Osteoblast (primary cell): ENCODE results near the gene SEZ6L2. TPM values are rescaled to one million over a fixed set of nuclear protein-coding genes. Genes with fewer than 3 reads are reported as not detected.
"Not testable (repeated sequence)": the region's sequence is repeated elsewhere in the genome, so short reads cannot be mapped to it uniquely, and the experiment has no call there.

Source experiments
- DNase-seq: peaks from one replicate; pipeline ENCODE4 v3.0.0; 2011; ENCODE audit warnings: low spot score, mixed read lengths; ENCODE audit not compliant: insufficient read length; ENCODE audit errors: missing footprints
- H2AFZ ChIP-seq: 2 replicates; pipeline ENCODE4 v1.6.0; 2011; ENCODE audit warnings: mild to moderate bottlenecking, low read length
- H3K27ac ChIP-seq: 2 replicates; pipeline ENCODE4 v1.5.1; 2011; ENCODE audit warnings: mild to moderate bottlenecking, low read depth, low read length, moderate library complexity
- H3K27me3 ChIP-seq: 2 replicates; pipeline ENCODE4 v1.6.0; 2012; ENCODE audit warnings: mild to moderate bottlenecking, control low read depth, inconsistent platforms, low read length, moderate library complexity; ENCODE audit not compliant: insufficient read depth
- H3K36me3 ChIP-seq: 2 replicates; pipeline ENCODE4 v1.5.1; 2011; ENCODE audit warnings: mild to moderate bottlenecking, low read length, control low read depth, moderate library complexity; ENCODE audit not compliant: insufficient read depth
- H3K4me1 ChIP-seq: 2 replicates; pipeline ENCODE4 v1.5.1; 2011; ENCODE audit warnings: mild to moderate bottlenecking, low read length, control low read depth, moderate library complexity; ENCODE audit not compliant: insufficient read depth
- H3K4me2 ChIP-seq: 2 replicates; pipeline ENCODE4 v1.6.0; 2011; ENCODE audit warnings: mild to moderate bottlenecking, low read length; ENCODE audit not compliant: insufficient read depth
- H3K4me3 ChIP-seq: fragments of 200-600 bp; sonication (generic); 3 replicates; pipeline ENCODE4 v1.5.1; 2012; ENCODE audit warnings: mild to moderate bottlenecking, low read length, inconsistent platforms; ENCODE audit not compliant: insufficient read depth
- H3K79me2 ChIP-seq: 2 replicates; pipeline ENCODE4 v1.6.0; 2012; ENCODE audit warnings: mild to moderate bottlenecking, low read length, control low read depth, inconsistent platforms; ENCODE audit not compliant: insufficient read depth
- H3K9me3 ChIP-seq: 2 replicates; pipeline ENCODE4 v1.5.1; 2011; ENCODE audit warnings: low read depth, low read length, control low read depth
- H4K20me1 ChIP-seq: 2 replicates; pipeline ENCODE4 v1.6.0; 2012; ENCODE audit warnings: mild to moderate bottlenecking, low read length, control low read depth; ENCODE audit not compliant: insufficient read depth
- CTCF ChIP-seq: IDR thresholded peaks from 2 replicates; pipeline ENCODE4 v1.5.1; 2011; ENCODE audit warnings: mild to moderate bottlenecking, low read depth, low read length, moderate library complexity; ENCODE audit errors: extremely low read depth
- total RNA-seq: library from RNA; depleted of rRNA; stranded (reverse); fragments of >200 nt; gene quantifications from 2 replicates; pipeline ENCODE4 v1.2.3, GENCODE V29; 2012

SEZ6L2 gene
- total RNA-seq, 1 donor: 2.9 TPM

- H3K4me1 ChIP-seq: no peaks in the 10 kb centered on the region
- H3K79me2 ChIP-seq: peaks cover 6% of the 10 kb centered on the region
- H4K20me1 ChIP-seq: no peaks in the 10 kb centered on the region
- no peak overlapping the region for H3K4me2 ChIP-seq
- no peaks in the 10 kb centered on the region for H3K9me3 ChIP-seq
- no peak for TF ChIP-seq CTCF
- H3K27ac ChIP-seq: no peak overlapping the region
- no peak overlapping the region for H3K4me3 ChIP-seq
- DNase-seq: no peak
- peaks cover 20% of the 10 kb centered on the region for H3K36me3 ChIP-seq
- H3K27me3 ChIP-seq: no peaks in the 10 kb centered on the region
- no peak overlapping the region for H2AFZ ChIP-seq
Measured at GRCh38 chr16:29913514-29913913, 14.2 kb upstream of the SEZ6L2 start.

- Histone ChIP-seq H3K4me2 (no peak overlapping the region), H3K36me3 (peaks cover 8% of the 10 kb centered on the region), H3K4me1 (no peaks in the 10 kb centered on the region), H3K27me3 (no peaks in the 10 kb centered on the region), H2AFZ (no peak overlapping the region), H3K4me3 (no peak overlapping the region), H3K79me2 (peaks cover 3% of the 10 kb centered on the region), H3K9me3 (no peaks in the 10 kb centered on the region), H3K27ac (no peak overlapping the region), H4K20me1 (no peaks in the 10 kb centered on the region)
- TF ChIP-seq CTCF: no peak
- DNase-seq: no peak
Measured at GRCh38 chr16:29912087-29912486, 12.7 kb upstream of the SEZ6L2 start.

- Histone ChIP-seq H3K36me3 (peaks cover 4% of the 10 kb centered on the region), H3K27ac (no peak overlapping the region), H3K4me1 (no peaks in the 10 kb centered on the region), H3K4me2 (no peak overlapping the region), H3K27me3 (no peaks in the 10 kb centered on the region), H3K79me2 (no peaks in the 10 kb centered on the region), H2AFZ (no peak overlapping the region), H4K20me1 (no peaks in the 10 kb centered on the region), H3K9me3 (no peaks in the 10 kb centered on the region), H3K4me3 (no peak overlapping the region)
- no peak for DNase-seq
- TF ChIP-seq CTCF: no peak
Measured at GRCh38 chr16:29911676-29912010, 12.3 kb upstream of the SEZ6L2 start.

GRCh38 chr16:29910819-29911675, 11.7 kb upstream of the SEZ6L2 start:
- TF ChIP-seq CTCF: no peak

GRCh38 chr16:29909851-29910250, 10.5 kb upstream of the SEZ6L2 start:
- H4K20me1 ChIP-seq, H3K9me3 ChIP-seq, H3K27ac ChIP-seq, H3K4me1 ChIP-seq, H2AFZ ChIP-seq, H3K27me3 ChIP-seq, H3K4me2 ChIP-seq, H3K79me2 ChIP-seq, H3K4me3 ChIP-seq, DNase-seq: not testable (repeated sequence)
- peaks cover 11% of the 10 kb centered on the region for H3K36me3 ChIP-seq

More at GRCh38 chr16:29910819-29911675, 11.7 kb upstream of the SEZ6L2 start:
- no peaks in the 10 kb centered on the region for H3K9me3 ChIP-seq
- H2AFZ ChIP-seq: no peak overlapping the region
- H3K4me3 ChIP-seq: no peak overlapping the region
- H3K27me3 ChIP-seq: no peaks in the 10 kb centered on the region
- H3K4me1 ChIP-seq: no peaks in the 10 kb centered on the region
- peak; percentile 50 for DNase-seq
- H3K27ac ChIP-seq: no peak overlapping the region
- peaks cover 7% of the 10 kb centered on the region for H3K36me3 ChIP-seq
- no peaks in the 10 kb centered on the region for H4K20me1 ChIP-seq
- H3K79me2 ChIP-seq: no peaks in the 10 kb centered on the region
- no peak overlapping the region for H3K4me2 ChIP-seq
